HG03521 (cell line): Measurements from ENCODE around the gene STIP1.

Experiments
- ATAC-seq: cut with Tn5 transposase; IDR thresholded peaks from one replicate; pipeline ENCODE4 v1.9.1; 2021; ENCODE audit warnings: mild to moderate bottlenecking, moderate library complexity; ENCODE audit not compliant: unreplicated experiment

Gene STIP1

GRCh38 chr11:64248578-64248977, 62.6 kb downstream of the STIP1 start:
- ATAC-seq = no peak

GRCh38 chr11:64249038-64249437, 63.1 kb downstream of the STIP1 start:
- ATAC-seq = no peak

- ATAC-seq = no peak
Observed at GRCh38 chr11:64249563-64250414, 63.8 kb downstream of the STIP1 start.

- ATAC-seq = no peak
Observed at GRCh38 chr11:64250415-64251015, 64.5 kb downstream of the STIP1 start.

GRCh38 chr11:64251016-64251752, 65.2 kb downstream of the STIP1 start, which contains the start of gene PLCB3:
Gene PLCB3, plus strand, starts transcription at chr11:64251530. Its CDS starts 120 bp downstream, at chr11:64251650.
- ATAC-seq = peak; percentile 42

GRCh38 chr11:64251753-64252002, 65.7 kb downstream of the STIP1 start:
- ATAC-seq = no peak

- no peak for ATAC-seq
Observed at GRCh38 chr11:64252003-64252872, 66.3 kb downstream of the STIP1 start.

GRCh38 chr11:64253043-64253442, 67.1 kb downstream of the STIP1 start:
- no peak for ATAC-seq

- ATAC-seq = no peak
Observed at GRCh38 chr11:64253481-64253880, 67.5 kb downstream of the STIP1 start.
